ENCODE measurements around the gene FKBP15. TPM values are rescaled to one million over a fixed set of nuclear protein-coding genes. Genes with fewer than 3 reads are reported as not detected.

The FKBP15 gene
- total and polyA plus RNA-seq, 2 of the 13 experiments (the other 11 are each of a cell fraction or from before 2014, with no cell fraction given), result 12.3 to 18.6 TPM

GRCh38 chr9:113221003-113221799, at the start of gene FKBP15, which contains the start of gene SLC31A1 (continued):
- TF ChIP-seq STAG1 (CRISPR knock-in tag; IDR thresholded peaks at IDR 0.05), result no peak
- peak; percentile 83 for TF ChIP-seq KMT2A (CRISPR knock-in tag; IDR thresholded peaks at IDR 0.05)
- 0 out of 2 replicates have a peak, but pooled peaks have one; percentile 20 for TF ChIP-seq ZMAT3 (CRISPR knock-in tag; conservative IDR thresholded peaks at IDR 0.05)
- TF ChIP-seq ZNF709 (CRISPR knock-in tag; IDR thresholded peaks at IDR 0.05), result peak; percentile 57; the same call in 1 of the 2 replicates
- TF ChIP-seq, protein P1, sequence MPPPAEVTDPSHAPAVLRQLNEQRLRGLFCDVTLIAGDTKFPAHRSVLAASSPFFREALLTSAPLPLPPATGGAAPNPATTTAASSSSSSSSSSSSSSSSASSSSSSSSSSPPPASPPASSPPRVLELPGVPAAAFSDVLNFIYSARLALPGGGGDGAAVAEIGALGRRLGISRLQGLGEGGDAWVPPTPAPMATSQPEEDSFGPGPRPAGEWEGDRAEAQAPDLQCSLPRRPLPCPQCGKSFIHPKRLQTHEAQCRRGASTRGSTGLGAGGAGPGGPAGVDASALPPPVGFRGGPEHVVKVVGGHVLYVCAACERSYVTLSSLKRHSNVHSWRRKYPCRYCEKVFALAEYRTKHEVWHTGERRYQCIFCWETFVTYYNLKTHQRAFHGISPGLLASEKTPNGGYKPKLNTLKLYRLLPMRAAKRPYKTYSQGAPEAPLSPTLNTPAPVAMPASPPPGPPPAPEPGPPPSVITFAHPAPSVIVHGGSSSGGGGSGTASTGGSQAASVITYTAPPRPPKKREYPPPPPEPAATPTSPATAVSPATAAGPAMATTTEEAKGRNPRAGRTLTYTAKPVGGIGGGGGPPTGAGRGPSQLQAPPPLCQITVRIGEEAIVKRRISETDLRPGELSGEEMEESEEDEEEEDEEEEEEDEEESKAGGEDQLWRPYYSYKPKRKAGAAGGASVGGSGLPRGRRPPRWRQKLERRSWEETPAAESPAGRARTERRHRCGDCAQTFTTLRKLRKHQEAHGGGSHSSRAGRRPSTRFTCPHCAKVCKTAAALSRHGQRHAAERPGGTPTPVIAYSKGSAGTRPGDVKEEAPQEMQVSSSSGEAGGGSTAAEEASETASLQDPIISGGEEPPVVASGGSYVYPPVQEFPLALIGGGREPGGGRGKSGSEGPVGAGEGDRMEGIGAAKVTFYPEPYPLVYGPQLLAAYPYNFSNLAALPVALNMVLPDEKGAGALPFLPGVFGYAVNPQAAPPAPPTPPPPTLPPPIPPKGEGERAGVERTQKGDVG (CRISPR knock-in tag; IDR thresholded peaks at IDR 0.05; ENCODE audit: borderline replicate concordance), result 0 out of 2 replicates have a peak, but pooled peaks have one; percentile 30
- TF ChIP-seq, protein P2, sequence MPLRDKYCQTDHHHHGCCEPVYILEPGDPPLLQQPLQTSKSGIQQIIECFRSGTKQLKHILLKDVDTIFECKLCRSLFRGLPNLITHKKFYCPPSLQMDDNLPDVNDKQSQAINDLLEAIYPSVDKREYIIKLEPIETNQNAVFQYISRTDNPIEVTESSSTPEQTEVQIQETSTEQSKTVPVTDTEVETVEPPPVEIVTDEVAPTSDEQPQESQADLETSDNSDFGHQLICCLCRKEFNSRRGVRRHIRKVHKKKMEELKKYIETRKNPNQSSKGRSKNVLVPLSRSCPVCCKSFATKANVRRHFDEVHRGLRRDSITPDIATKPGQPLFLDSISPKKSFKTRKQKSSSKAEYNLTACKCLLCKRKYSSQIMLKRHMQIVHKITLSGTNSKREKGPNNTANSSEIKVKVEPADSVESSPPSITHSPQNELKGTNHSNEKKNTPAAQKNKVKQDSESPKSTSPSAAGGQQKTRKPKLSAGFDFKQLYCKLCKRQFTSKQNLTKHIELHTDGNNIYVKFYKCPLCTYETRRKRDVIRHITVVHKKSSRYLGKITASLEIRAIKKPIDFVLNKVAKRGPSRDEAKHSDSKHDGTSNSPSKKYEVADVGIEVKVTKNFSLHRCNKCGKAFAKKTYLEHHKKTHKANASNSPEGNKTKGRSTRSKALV (CRISPR knock-in tag; IDR thresholded peaks at IDR 0.05), result 0 out of 2 replicates have a peak, but pooled peaks have one; percentile 60
- TF ChIP-seq ZNF343 (CRISPR knock-in tag; IDR thresholded peaks at IDR 0.05), result no peak
- TF ChIP-seq ZNF788 (CRISPR knock-in tag; IDR thresholded peaks at IDR 0.05; ENCODE audit: borderline replicate concordance), result no peak
- TF ChIP-seq TEAD3 (CRISPR knock-in tag; optimal IDR thresholded peaks at IDR 0.05; ENCODE audit: borderline replicate concordance), result peak; percentile 57
- peak; percentile 96 for TF ChIP-seq KAT8 (CRISPR knock-in tag; IDR thresholded peaks at IDR 0.05)
- TF ChIP-seq GATAD2A (CRISPR knock-in tag; IDR thresholded peaks at IDR 0.05), result peak; percentile 43
- 0 out of 2 replicates have a peak, but pooled peaks have one; percentile 29 for TF ChIP-seq KDM4B (CRISPR knock-in tag; IDR thresholded peaks at IDR 0.05)
- peak; percentile 39; the same call in 1 of the 2 replicates for TF ChIP-seq HCFC1 (IDR thresholded peaks at IDR 0.05; ENCODE audit: low read depth, low read length)
- TF ChIP-seq TARDBP (CRISPR knock-in tag; IDR thresholded peaks at IDR 0.05), result peak; percentile 77
- TF ChIP-seq ZNF350 (CRISPR knock-in tag; IDR thresholded peaks at IDR 0.05; ENCODE audit: borderline replicate concordance, low read depth), result peak; percentile 58; the same call in 1 of the 2 replicates
- TF ChIP-seq ZNF790 (CRISPR knock-in tag; IDR thresholded peaks at IDR 0.05; ENCODE audit: borderline replicate concordance), result peak; percentile 93; the same call in 1 of the 2 replicates
- TF ChIP-seq RNF219 (CRISPR knock-in tag; IDR thresholded peaks at IDR 0.05), result no peak
- TF ChIP-seq EHMT2 (IDR thresholded peaks at IDR 0.05; ENCODE audit: borderline replicate concordance, low read depth, low read length), result no peak
- peak; percentile 14; the same call in 1 of the 2 replicates for TF ChIP-seq ESRRA (CRISPR knock-in tag; IDR thresholded peaks at IDR 0.05; ENCODE audit: low read depth)
- TF ChIP-seq HNRNPK (IDR thresholded peaks at IDR 0.05; ENCODE audit: low read depth, low read length, poor library complexity, severe bottlenecking), result peak; percentile 48
- no peak for TF ChIP-seq ZSCAN22 (CRISPR knock-in tag; IDR thresholded peaks at IDR 0.05)

Data from HepG2 (cell line).